HG03342 (cell line): ENCODE data around the gene HOXB3.
A peak's percentile ranks its signal among the peaks of the same experiment; 100 is the strongest.

Source experiments
- ATAC-seq: cut with Tn5 transposase; IDR thresholded peaks from one replicate; pipeline ENCODE4 v1.9.1; 2021; ENCODE audit warnings: mild to moderate bottlenecking, moderate library complexity; ENCODE audit not compliant: unreplicated experiment

Gene HOXB3

GRCh38 chr17:48530208-48530886, 59.7 kb downstream of the HOXB3 start:
- no peak for ATAC-seq

GRCh38 chr17:48529683-48530009, 60.4 kb downstream of the HOXB3 start:
- ATAC-seq: no peak

GRCh38 chr17:48528936-48529682, 60.9 kb downstream of the HOXB3 start:
- no peak for ATAC-seq

GRCh38 chr17:48528153-48528935, 61.7 kb downstream of the HOXB3 start:
- ATAC-seq: no peak

GRCh38 chr17:48527547-48527932, 62.5 kb downstream of the HOXB3 start:
- no peak for ATAC-seq

GRCh38 chr17:48526608-48527546, 63.2 kb downstream of the HOXB3 start:
- no peak for ATAC-seq

GRCh38 chr17:48523010-48523409, 67.0 kb downstream of the HOXB3 start:
- ATAC-seq: no peak

GRCh38 chr17:48522031-48522653, 67.9 kb downstream of the HOXB3 start:
- no peak for ATAC-seq

GRCh38 chr17:48520631-48521079, 69.4 kb downstream of the HOXB3 start:
- no peak for ATAC-seq

- no peak for ATAC-seq
Measured at GRCh38 chr17:48519427-48519826, 70.6 kb downstream of the HOXB3 start.

GRCh38 chr17:48517478-48517877, 72.6 kb downstream of the HOXB3 start:
- ATAC-seq: no peak

- no peak for ATAC-seq
Measured at GRCh38 chr17:48515925-48516900, 73.8 kb downstream of the HOXB3 start.

- no peak for ATAC-seq
Measured at GRCh38 chr17:48514477-48514876, 75.6 kb downstream of the HOXB3 start.

GRCh38 chr17:48513666-48514455, 76.2 kb downstream of the HOXB3 start:
- no peak for ATAC-seq

- ATAC-seq: no peak
Measured at GRCh38 chr17:48513097-48513496, 76.9 kb downstream of the HOXB3 start.

GRCh38 chr17:48510761-48511604, 79.1 kb downstream of the HOXB3 start:
- ATAC-seq: peak; percentile 41

- ATAC-seq: no peak
Measured at GRCh38 chr17:48510381-48510760, 79.7 kb downstream of the HOXB3 start.
